CD4-positive, CD25-positive, alpha-beta regulatory T cell (primary cell): ENCODE data around the gene PIEZO2. TPM values are rescaled to one million over a fixed set of nuclear protein-coding genes. Genes with fewer than 3 reads are reported as not detected.
"Not testable (repeated sequence)": the region's sequence is repeated elsewhere in the genome, so short reads cannot be mapped to it uniquely, and the experiment has no call there.

Experiments used
- ATAC-seq, 2 donors: fragments of 150-1000 bp; cut with Tn5 transposase; one replicate each; pipeline ENCODE4 v1.10.0; 2021; ENCODE audit warnings: low read depth in 2 of 2, moderate number of reproducible peaks in 2 of 2, moderate library complexity in 1 of 2
- DNase-seq, 3 donors: peaks; one replicate each; pipeline versions ENCODE4 v3.0.0 to v3.0.0-alpha.2; 2012 to 2022; ENCODE audit warnings: mixed read lengths in 1 of 3
- H3K27ac ChIP-seq: one replicate; pipeline ENCODE4 v1.7.0; 2013; ENCODE audit warnings: mild to moderate bottlenecking, low read length; ENCODE audit not compliant: insufficient read depth, poor library complexity, severe bottlenecking
- H3K27me3 ChIP-seq: one replicate; pipeline ENCODE4 v1.7.0; 2013; ENCODE audit warnings: low read length; ENCODE audit not compliant: control insufficient read depth, insufficient read depth
- H3K36me3 ChIP-seq: one replicate; pipeline ENCODE4 v1.7.0; 2013; ENCODE audit warnings: mild to moderate bottlenecking, low read length, moderate library complexity; ENCODE audit not compliant: control insufficient read depth, insufficient read depth
- H3K4me1 ChIP-seq: 2 replicates; pipeline ENCODE4 v1.7.0; 2013; ENCODE audit warnings: mild to moderate bottlenecking, low read length; ENCODE audit not compliant: insufficient read depth, control insufficient read depth, poor library complexity, severe bottlenecking
- H3K4me3 ChIP-seq: one replicate; pipeline ENCODE4 v1.7.0; 2013; ENCODE audit warnings: low read depth, mild to moderate bottlenecking, low read length, moderate library complexity
- H3K9me3 ChIP-seq, 2 experiments: 1 replicate in 1 of 2; 2 replicates in 1 of 2; pipeline ENCODE4 v1.7.0; 2013; ENCODE audit warnings: low read length in 2 of 2, mild to moderate bottlenecking in 1 of 2, moderate library complexity in 1 of 2; ENCODE audit not compliant: control insufficient read depth in 2 of 2
- H3K27ac Mint-ChIP-seq, 3 donors: one replicate each; pipeline ENCODE4 v1.8.0; 2020 to 2022; ENCODE audit warnings: mild to moderate bottlenecking in 3 of 3, mixed read lengths in 3 of 3, moderate library complexity in 2 of 3
- H3K27me3 Mint-ChIP-seq: one replicate; pipeline ENCODE4 v1.8.0; 2022; ENCODE audit warnings: mild to moderate bottlenecking, mixed read lengths
- H3K36me3 Mint-ChIP-seq: one replicate; pipeline ENCODE4 v1.8.0; 2020; ENCODE audit warnings: mixed read lengths
- H3K4me1 Mint-ChIP-seq, 4 donors: one replicate each; pipeline ENCODE4 v1.8.0; 2020 to 2022; ENCODE audit warnings: mixed read lengths in 4 of 4, mild to moderate bottlenecking in 1 of 4
- H3K4me3 Mint-ChIP-seq, 4 donors: one replicate each; pipeline ENCODE4 v1.8.0; 2020 to 2022; ENCODE audit warnings: mild to moderate bottlenecking in 4 of 4, mixed read lengths in 4 of 4, moderate library complexity in 3 of 4
- H3K9me3 Mint-ChIP-seq, 7 donors: one replicate each; pipeline ENCODE4 v1.8.0; 2020 to 2022; ENCODE audit warnings: mixed read lengths in 7 of 7, mild to moderate bottlenecking in 3 of 7, moderate library complexity in 2 of 7
- polyA plus RNA-seq, 4 donors: library from polyadenylated mRNA; unstranded; fragments of 300-500 nt; fragmentation: Illumina TruSeq; gene quantifications; one replicate each; pipeline ENCODE4 v1.2.3, GENCODE V29; 2021
- total RNA-seq: library from RNA; stranded (reverse); gene quantifications from one replicate; pipeline ENCODE4 v1.2.3, GENCODE V29; 2022

Gene PIEZO2
- total and polyA plus RNA-seq, 5 donors from 2014 or later = not detected

- Mint-ChIP-seq H3K4me3 (no peak overlapping the region), H3K36me3 (no peaks in the 10 kb centered on the region), H3K27me3 (peaks cover 4% of the 10 kb centered on the region), H3K9me3 (peaks cover 0 to 4% (median 0%) of the 10 kb centered on the region in 7 donors), H3K27ac (no peak overlapping the region), H3K4me1 (no peaks in the 10 kb centered on the region)
- Histone ChIP-seq H3K4me1 (no peaks in the 10 kb centered on the region), H3K9me3 (no peaks in the 10 kb centered on the region), H3K27me3 (no peaks in the 10 kb centered on the region), H3K36me3 (no peaks in the 10 kb centered on the region), H3K4me3 (no peak overlapping the region), H3K27ac (no peak overlapping the region)
- no peak for DNase-seq
- ATAC-seq = no peak
Measured at GRCh38 chr18:10660179-10660884, 489.0 kb downstream of the PIEZO2 start.

- Mint-ChIP-seq H3K27ac (no peak overlapping the region), H3K27me3 (peaks cover 4% of the 10 kb centered on the region), H3K36me3 (no peaks in the 10 kb centered on the region), H3K4me3 (no peak overlapping the region), H3K4me1 (no peaks in the 10 kb centered on the region), H3K9me3 (peaks cover 0 to 4% (median 0%) of the 10 kb centered on the region in 7 donors)
- H3K4me3 ChIP-seq = no peak overlapping the region
- no peaks in the 10 kb centered on the region for H3K9me3 ChIP-seq
- no peaks in the 10 kb centered on the region for H3K4me1 ChIP-seq
- no peak for ATAC-seq
- DNase-seq = no peak
- H3K36me3 ChIP-seq = no peaks in the 10 kb centered on the region
- H3K27me3 ChIP-seq = no peaks in the 10 kb centered on the region
- no peak overlapping the region for H3K27ac ChIP-seq
Measured at GRCh38 chr18:10659594-10659993, 489.8 kb downstream of the PIEZO2 start.

- H3K36me3 ChIP-seq = no peaks in the 10 kb centered on the region
- DNase-seq (no peak), ATAC-seq (no peak)
- no peak overlapping the region for H3K27ac ChIP-seq
- Mint-ChIP-seq H3K9me3 (peaks cover 0 to 4% (median 0%) of the 10 kb centered on the region in 7 donors), H3K4me3 (no peak overlapping the region), H3K27ac (no peak overlapping the region), H3K4me1 (no peaks in the 10 kb centered on the region), H3K27me3 (peaks cover 4% of the 10 kb centered on the region), H3K36me3 (no peaks in the 10 kb centered on the region)
- no peak overlapping the region for H3K4me3 ChIP-seq
- no peaks in the 10 kb centered on the region for H3K27me3 ChIP-seq
- no peaks in the 10 kb centered on the region for H3K4me1 ChIP-seq
- no peaks in the 10 kb centered on the region for H3K9me3 ChIP-seq
Measured at GRCh38 chr18:10659000-10659399, 490.4 kb downstream of the PIEZO2 start.

GRCh38 chr18:10644003-10644402 is 505.4 kb downstream of the PIEZO2 start:
- H3K4me3 ChIP-seq, H3K4me1 ChIP-seq, ATAC-seq, H3K4me3 Mint-ChIP-seq, H3K27me3 Mint-ChIP-seq, DNase-seq, H3K27ac Mint-ChIP-seq, H3K27ac ChIP-seq, H3K9me3 ChIP-seq, H3K9me3 Mint-ChIP-seq, H3K36me3 Mint-ChIP-seq, H3K27me3 ChIP-seq, H3K4me1 Mint-ChIP-seq, H3K36me3 ChIP-seq: not testable (repeated sequence)

GRCh38 chr18:10642915-10643524 is 506.3 kb downstream of the PIEZO2 start:
- H3K4me3 ChIP-seq, H3K36me3 ChIP-seq, DNase-seq, H3K9me3 Mint-ChIP-seq, H3K27me3 ChIP-seq, H3K27ac ChIP-seq, H3K36me3 Mint-ChIP-seq, H3K27ac Mint-ChIP-seq, H3K4me1 Mint-ChIP-seq, H3K9me3 ChIP-seq, H3K4me1 ChIP-seq, H3K27me3 Mint-ChIP-seq, H3K4me3 Mint-ChIP-seq, ATAC-seq: not testable (repeated sequence)

GRCh38 chr18:10638539-10638885 is 510.9 kb downstream of the PIEZO2 start:
- not testable (repeated sequence) for H3K27ac ChIP-seq, H3K9me3 ChIP-seq, H3K36me3 ChIP-seq, H3K27me3 ChIP-seq, H3K9me3 Mint-ChIP-seq, H3K27ac Mint-ChIP-seq, DNase-seq, ATAC-seq, H3K27me3 Mint-ChIP-seq, H3K4me3 ChIP-seq, H3K4me1 ChIP-seq, H3K4me3 Mint-ChIP-seq, H3K36me3 Mint-ChIP-seq, H3K4me1 Mint-ChIP-seq

- H3K27ac ChIP-seq, H3K36me3 Mint-ChIP-seq, DNase-seq, H3K4me3 Mint-ChIP-seq, H3K36me3 ChIP-seq, H3K4me1 ChIP-seq, H3K4me3 ChIP-seq, H3K27me3 ChIP-seq, H3K27ac Mint-ChIP-seq, ATAC-seq, H3K9me3 ChIP-seq, H3K4me1 Mint-ChIP-seq, H3K9me3 Mint-ChIP-seq, H3K27me3 Mint-ChIP-seq: not testable (repeated sequence)
Measured at GRCh38 chr18:10637858-10638538, 511.4 kb downstream of the PIEZO2 start.

GRCh38 chr18:10629076-10629475 is 520.3 kb downstream of the PIEZO2 start:
- H3K4me3 ChIP-seq, H3K27me3 ChIP-seq, H3K4me1 Mint-ChIP-seq, DNase-seq, H3K9me3 ChIP-seq, H3K27ac ChIP-seq, H3K27ac Mint-ChIP-seq, H3K4me3 Mint-ChIP-seq, H3K27me3 Mint-ChIP-seq, H3K9me3 Mint-ChIP-seq, H3K36me3 Mint-ChIP-seq, H3K36me3 ChIP-seq, H3K4me1 ChIP-seq: not testable (repeated sequence)
- ATAC-seq = peak in 1 of 2 donors; percentile 53
